AG04450 (cell line): Measurements from ENCODE around the gene GRK2. TPM values are rescaled to one million over a fixed set of nuclear protein-coding genes. Genes with fewer than 3 reads are reported as not detected.
A peak's percentile ranks its signal among the peaks of the same experiment; 100 is the strongest.

ENCODE experiments used
- CTCF ChIA-PET: fragments of 300-600, 350-600 bp; formaldehyde crosslinking; extraction: SDS; loops from one replicate; lab custom pipeline; 2022; ENCODE audit warnings: antibody characterized with exemption, inconsistent platforms; lab: Charles Lee
- POLR2A ChIA-PET: fragments of 350-600 bp; formaldehyde crosslinking; extraction: SDS; loops from one replicate; lab custom pipeline; 2021; ENCODE audit warnings: antibody characterized with exemption, inconsistent platforms; lab: Yijun Ruan, JAX
- DNase-seq: peaks from one replicate; pipeline ENCODE4 v3.0.0-alpha.2; 2011; ENCODE audit warnings: low read depth, low spot score
- H3K27ac ChIP-seq: one replicate; pipeline ENCODE4 v1.5.1; 2012; ENCODE audit warnings: low read depth, low read length, control low read depth
- H3K27me3 ChIP-seq: one replicate; pipeline ENCODE4 v1.6.0; 2012; ENCODE audit warnings: low read length; ENCODE audit not compliant: control insufficient read depth, insufficient read depth
- H3K4me3 ChIP-seq: 2 replicates; pipeline ENCODE4 v1.5.1; 2011; ENCODE audit warnings: mild to moderate bottlenecking, low read depth, low read length, control low read depth
- H3K9me3 ChIP-seq: 2 replicates; pipeline ENCODE4 v1.5.1; 2012; ENCODE audit warnings: low read length; ENCODE audit not compliant: control insufficient read depth, insufficient read depth
- polyA plus RNA-seq: library from polyadenylated mRNA; depleted of rRNA; stranded (reverse); fragments of >200 nt; gene quantifications from 2 replicates; pipeline ENCODE4 v1.2.3, GENCODE V29; 2011
- TF ChIP-seq, protein P1 (sequence below): IDR thresholded peaks from 2 replicates; pipeline ENCODE4 v1.5.1; 2011; ENCODE audit warnings: low read depth, low read length, control low read depth, inconsistent platforms

The GRK2 gene
- polyA plus RNA-seq, 1 experiment = 17.3 TPM

DNA sequence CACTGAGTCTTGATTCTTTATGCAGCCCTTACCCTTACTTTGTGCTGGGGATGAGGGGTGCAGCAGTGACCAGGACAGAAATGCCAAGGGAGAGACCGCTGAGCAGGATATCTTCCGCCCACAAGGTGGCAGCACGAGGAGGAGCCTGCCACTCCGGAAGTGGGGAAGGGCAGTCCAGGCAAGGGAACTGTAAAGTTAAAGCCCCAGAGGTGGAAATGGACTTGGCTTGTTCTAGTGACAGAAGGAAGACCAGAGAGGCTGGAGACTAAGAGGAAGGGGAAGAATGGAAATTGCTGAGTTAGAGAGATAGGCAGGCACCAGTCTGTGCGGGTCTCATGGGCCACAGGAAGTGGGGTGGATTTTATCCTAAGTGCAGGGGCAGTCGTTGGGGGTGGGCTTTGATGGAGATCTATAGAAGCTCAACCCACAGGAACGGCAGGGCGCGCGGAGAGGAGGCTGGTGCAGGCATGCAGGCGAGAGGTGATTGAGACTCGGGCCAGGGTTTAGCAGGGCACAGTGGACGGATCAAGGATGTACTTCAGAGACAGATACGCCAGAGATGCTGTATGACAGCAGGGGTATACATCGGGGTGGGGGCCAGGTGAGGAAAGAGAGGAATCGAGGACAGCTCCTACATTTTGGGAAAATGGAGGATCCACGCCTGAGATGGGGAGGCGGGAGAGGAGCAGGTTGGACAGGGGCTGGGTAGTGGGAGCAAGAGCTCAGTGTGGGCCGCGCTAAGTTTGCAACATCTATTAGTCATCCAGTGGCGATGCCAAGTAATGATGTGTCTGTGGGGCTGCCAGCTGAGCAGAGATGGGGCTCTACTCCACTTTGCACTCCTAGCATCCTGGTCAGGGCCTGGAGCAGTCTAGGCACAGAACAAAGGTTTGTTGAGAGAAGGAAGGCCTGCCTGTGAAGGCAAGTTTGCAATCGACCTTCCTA, 3.3 kb upstream of the GRK2 start:
- ChIA-PET POLR2A (interaction anchor here (0.6 to 3.2 kb wide), 3 partner anchors 15 to 54 kb away, joined by 3 to 18 read pairs (median 3); no protein-coding TSS in a partner anchor), CTCF (interaction anchor here (0.5 to 4.9 kb wide), 25 partner anchors 8 to 157 kb away, joined by 3 to 71 read pairs (median 6); partner anchors contain the start of genes ANKRD13D, POLD4 and SSH3)
- Histone ChIP-seq H3K27me3 (no peaks in the 10 kb centered on the region), H3K27ac (peak overlapping the region; percentile 52), H3K4me3 (no peak overlapping the region), H3K9me3 (no peaks in the 10 kb centered on the region; the same call in 1 of the 2 replicates)
- no peak for DNase-seq
- TF ChIP-seq, protein P1, sequence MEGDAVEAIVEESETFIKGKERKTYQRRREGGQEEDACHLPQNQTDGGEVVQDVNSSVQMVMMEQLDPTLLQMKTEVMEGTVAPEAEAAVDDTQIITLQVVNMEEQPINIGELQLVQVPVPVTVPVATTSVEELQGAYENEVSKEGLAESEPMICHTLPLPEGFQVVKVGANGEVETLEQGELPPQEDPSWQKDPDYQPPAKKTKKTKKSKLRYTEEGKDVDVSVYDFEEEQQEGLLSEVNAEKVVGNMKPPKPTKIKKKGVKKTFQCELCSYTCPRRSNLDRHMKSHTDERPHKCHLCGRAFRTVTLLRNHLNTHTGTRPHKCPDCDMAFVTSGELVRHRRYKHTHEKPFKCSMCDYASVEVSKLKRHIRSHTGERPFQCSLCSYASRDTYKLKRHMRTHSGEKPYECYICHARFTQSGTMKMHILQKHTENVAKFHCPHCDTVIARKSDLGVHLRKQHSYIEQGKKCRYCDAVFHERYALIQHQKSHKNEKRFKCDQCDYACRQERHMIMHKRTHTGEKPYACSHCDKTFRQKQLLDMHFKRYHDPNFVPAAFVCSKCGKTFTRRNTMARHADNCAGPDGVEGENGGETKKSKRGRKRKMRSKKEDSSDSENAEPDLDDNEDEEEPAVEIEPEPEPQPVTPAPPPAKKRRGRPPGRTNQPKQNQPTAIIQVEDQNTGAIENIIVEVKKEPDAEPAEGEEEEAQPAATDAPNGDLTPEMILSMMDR = peak; percentile 86

DNA sequence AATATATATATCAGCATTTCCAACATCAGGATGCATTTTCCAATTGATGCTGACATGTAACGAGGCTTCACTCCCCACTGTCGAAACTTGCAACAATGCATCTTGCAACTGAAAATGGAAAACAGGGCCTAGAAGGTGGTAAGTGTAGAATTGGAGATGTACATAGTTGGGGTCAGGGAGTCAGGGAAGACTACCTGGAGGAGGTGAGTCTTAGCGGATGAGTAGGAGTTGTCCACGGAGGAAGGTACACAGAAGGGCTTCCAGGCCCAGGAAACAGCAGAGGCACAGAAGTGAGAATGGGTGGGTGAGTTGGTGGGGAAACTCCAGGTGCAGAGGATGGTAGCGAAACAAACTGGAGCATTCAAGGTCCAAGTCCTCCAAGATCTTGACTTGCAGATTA, 2.0 kb upstream of the GRK2 start:
- POLR2A ChIA-PET = interaction anchor here (1.0 kb wide), 1 partner anchor 25 kb away, joined by 4 read pairs; the partner anchor contains the start of gene ANKRD13D
- TF ChIP-seq, protein P1 = no peak
- DNase-seq = no peak
- CTCF ChIA-PET = interaction anchor here (4.9 kb wide), 1 partner anchor 55 kb away, joined by 71 read pairs; no protein-coding TSS in a partner anchor
- H3K27ac ChIP-seq = no peak overlapping the region
- no peaks in the 10 kb centered on the region; the same call in 1 of the 2 replicates for H3K9me3 ChIP-seq
- H3K4me3 ChIP-seq = no peak overlapping the region
- no peaks in the 10 kb centered on the region for H3K27me3 ChIP-seq

DNA sequence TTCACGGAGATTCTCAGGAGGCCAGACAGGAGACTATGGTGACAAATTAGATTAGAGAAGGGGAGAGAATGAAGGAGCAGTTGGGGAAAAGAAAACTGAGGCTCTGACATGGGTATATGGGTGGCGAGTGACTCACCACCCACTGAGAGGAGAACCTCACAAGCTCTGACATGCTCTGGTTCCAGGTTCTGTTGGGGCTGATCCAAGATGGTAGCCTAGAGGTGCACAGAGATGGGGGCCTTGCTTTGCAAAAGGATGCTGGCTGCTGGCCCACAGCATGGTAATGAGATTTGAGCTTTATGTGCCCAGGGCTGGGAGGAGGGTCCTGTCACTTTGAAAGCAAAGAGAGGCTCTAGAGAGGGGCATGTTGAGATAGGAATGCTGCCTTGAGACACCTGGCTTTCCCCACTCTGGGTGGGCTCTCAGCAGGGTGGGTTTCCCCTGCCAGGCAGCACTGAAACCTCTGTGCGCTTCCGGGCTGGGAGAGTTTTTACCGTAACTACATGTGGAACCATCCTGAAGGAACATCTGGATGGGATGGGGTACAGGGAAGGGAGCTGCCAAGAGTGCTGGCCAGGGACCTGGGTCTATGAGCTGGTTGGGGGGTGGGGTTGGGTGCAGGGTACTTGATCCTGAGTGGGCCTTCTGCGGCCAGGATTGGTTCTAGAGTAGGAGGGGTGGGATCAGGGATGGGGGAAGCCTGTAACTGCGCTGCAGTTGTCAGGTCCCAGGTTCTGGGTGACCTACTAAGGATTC, 1.2 kb upstream of the GRK2 start:
- Histone ChIP-seq H3K4me3 (no peak overlapping the region), H3K27ac (no peak overlapping the region), H3K9me3 (no peaks in the 10 kb centered on the region; the same call in 1 of the 2 replicates), H3K27me3 (no peaks in the 10 kb centered on the region)
- TF ChIP-seq, protein P1 = no peak
- ChIA-PET CTCF (interaction anchor here (0.6 to 4.9 kb wide), 2 partner anchors 43 to 54 kb away, joined by 4 to 71 read pairs; no protein-coding TSS in a partner anchor), POLR2A (interaction anchor here (0.6 to 1.0 kb wide), 2 partner anchors 24 to 38 kb away, joined by 4 read pairs; partner anchors contain the start of genes ANKRD13D and SSH3)
- no peak for DNase-seq

DNA sequence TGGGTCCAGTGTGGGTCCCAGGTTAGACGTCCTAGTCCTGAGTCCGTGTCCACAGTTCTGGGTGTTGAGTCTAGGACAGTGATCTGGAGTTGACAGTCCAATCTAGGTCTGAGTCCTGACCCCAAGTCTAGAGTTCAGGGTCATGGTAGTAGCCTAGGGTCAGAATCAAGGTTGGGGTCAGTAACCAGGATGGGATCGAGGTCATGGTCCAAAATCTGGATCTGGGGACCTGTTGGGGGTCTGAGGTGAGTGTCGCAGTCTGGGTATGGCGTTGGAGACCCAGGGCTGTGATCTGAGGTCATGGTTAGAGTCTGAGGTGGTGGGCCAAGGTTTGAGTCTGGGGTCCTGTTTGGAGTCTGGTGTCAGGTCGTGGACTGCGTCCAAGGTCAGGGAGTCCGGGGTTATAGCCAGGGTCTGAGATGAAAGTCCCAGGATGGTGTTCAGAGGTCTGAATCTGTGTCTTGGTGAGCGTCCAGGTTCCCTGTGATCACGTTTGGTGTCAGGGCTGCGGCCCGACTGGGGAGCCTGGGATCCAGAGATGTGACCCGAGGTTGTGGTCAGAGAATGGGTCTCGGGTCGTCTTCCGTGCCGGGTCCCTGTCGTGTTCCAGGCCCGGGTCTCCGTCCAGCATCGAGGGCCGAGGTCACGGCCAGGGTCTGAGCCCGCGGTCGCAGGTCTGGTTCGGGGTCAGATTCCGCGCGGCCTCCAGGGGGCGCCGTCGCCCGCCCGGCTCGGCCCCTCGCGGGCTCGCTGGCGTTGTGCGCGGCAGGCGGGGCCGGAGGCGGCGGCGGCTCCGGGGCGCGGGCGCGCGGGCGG, 432 bp upstream of the GRK2 start:
- H3K27ac ChIP-seq = no peak overlapping the region
- H3K9me3 ChIP-seq = no peaks in the 10 kb centered on the region; the same call in 1 of the 2 replicates
- TF ChIP-seq, protein P1 = peak; percentile 62
- no peak for DNase-seq
- POLR2A ChIA-PET = interaction anchor here (1.0 kb wide), 1 partner anchor 52 kb away, joined by 3 read pairs; no protein-coding TSS in a partner anchor
- no peaks in the 10 kb centered on the region for H3K27me3 ChIP-seq
- CTCF ChIA-PET = interaction anchor here (1.4 to 4.9 kb wide), 3 partner anchors 51 to 116 kb away, joined by 10 to 71 read pairs (median 12); no protein-coding TSS in a partner anchor
- peak overlapping the region; percentile 54 for H3K4me3 ChIP-seq
